Neuronal stem cell (in vitro differentiated cells): ENCODE measurements around the gene LENG1.

Experiments
- DNase-seq: peaks from one replicate; pipeline ENCODE4 v3.0.0-alpha.2; 2013; ENCODE audit warnings: low spot score
- H2AFZ ChIP-seq: one replicate; pipeline ENCODE4 v1.6.1; 2013; ENCODE audit warnings: mild to moderate bottlenecking, low read length, inconsistent platforms
- H2AK5ac ChIP-seq: 2 replicates; pipeline ENCODE4 v1.6.1; 2013; ENCODE audit warnings: low read depth, mild to moderate bottlenecking, inconsistent platforms, low read length, moderate library complexity, mixed read lengths
- H2BK120ac ChIP-seq: 2 replicates; pipeline ENCODE4 v1.6.1; 2013; ENCODE audit warnings: low read depth, mild to moderate bottlenecking, inconsistent platforms, low read length, moderate library complexity, mixed read lengths
- H2BK12ac ChIP-seq: one replicate; pipeline ENCODE4 v1.6.1; 2013; ENCODE audit warnings: low read length, inconsistent platforms
- H2BK15ac ChIP-seq: 2 replicates; pipeline ENCODE4 v1.6.1; 2013; ENCODE audit warnings: mild to moderate bottlenecking, low read length, inconsistent platforms, mixed read lengths
- H2BK5ac ChIP-seq: one replicate; pipeline ENCODE4 v1.6.1; 2013; ENCODE audit warnings: inconsistent platforms, mild to moderate bottlenecking, low read length, moderate library complexity
- H3K14ac ChIP-seq: one replicate; pipeline ENCODE4 v1.6.1; 2013; ENCODE audit warnings: low read length, inconsistent platforms
- H3K18ac ChIP-seq: 2 replicates; pipeline ENCODE4 v1.6.1; 2013; ENCODE audit warnings: low read length, inconsistent platforms
- H3K23ac ChIP-seq: 2 replicates; pipeline ENCODE4 v1.6.1; 2013; ENCODE audit warnings: low read depth, mild to moderate bottlenecking, mixed read lengths, low read length, inconsistent platforms; ENCODE audit not compliant: poor library complexity
- H3K27ac ChIP-seq: replicated peaks from 3 replicates; pipeline ENCODE4 v1.5.1; 2013; ENCODE audit warnings: low read length, inconsistent platforms
- H3K27me3 ChIP-seq, 3 experiments: 2 replicates each; pipeline ENCODE4 v1.6.1; 2013; ENCODE audit warnings: low read length in 3 of 3, mild to moderate bottlenecking in 2 of 3, inconsistent platforms in 1 of 3, low read depth in 1 of 3, mixed read lengths in 1 of 3, moderate library complexity in 1 of 3; ENCODE audit not compliant: control insufficient read depth in 3 of 3, insufficient read depth in 3 of 3
- H3K36me3 ChIP-seq, 2 donors: replicated peaks in 1 of 2; 2 replicates each; pipeline ENCODE4 v1.6.1; 2013; ENCODE audit warnings: low read length in 2 of 2; ENCODE audit not compliant: control insufficient read depth in 2 of 2, insufficient read depth in 2 of 2
- H3K4ac ChIP-seq: 2 replicates; pipeline ENCODE4 v1.6.1; 2013; ENCODE audit warnings: inconsistent platforms, mild to moderate bottlenecking, low read length, moderate library complexity
- H3K4me1 ChIP-seq, 2 donors: 1 replicate in 1 of 2; 2 replicates in 1 of 2; pipeline ENCODE4 v1.6.1; 2013; ENCODE audit warnings: low read length in 2 of 2, low read depth in 1 of 2; ENCODE audit not compliant: control insufficient read depth in 2 of 2, insufficient read depth in 1 of 2
- H3K4me2 ChIP-seq: one replicate; pipeline ENCODE4 v1.6.1; 2013; ENCODE audit warnings: mild to moderate bottlenecking, low read length, inconsistent platforms; ENCODE audit not compliant: insufficient read depth, poor library complexity, severe bottlenecking
- H3K4me3 ChIP-seq, 2 donors: 2 replicates each; pipeline ENCODE4 v1.5.1; 2013; ENCODE audit warnings: low read length in 2 of 2, mild to moderate bottlenecking in 2 of 2, inconsistent platforms in 1 of 2, moderate library complexity in 1 of 2
- H3K79me1 ChIP-seq: one replicate; pipeline ENCODE4 v1.6.1; 2013; ENCODE audit warnings: low read depth, mild to moderate bottlenecking, inconsistent platforms, low read length, moderate library complexity
- H3K9ac ChIP-seq: one replicate; pipeline ENCODE4 v1.6.1; 2013; ENCODE audit warnings: mild to moderate bottlenecking, low read depth, low read length, inconsistent platforms; ENCODE audit not compliant: poor library complexity
- H3K9me3 ChIP-seq, 2 donors: replicated peaks in 1 of 2; 2 replicates each; pipeline versions ENCODE3 to v1.6.1; 2013; ENCODE audit warnings: low read length in 2 of 2, mild to moderate bottlenecking in 2 of 2, inconsistent platforms in 1 of 2, low read depth in 1 of 2, mixed read lengths in 1 of 2, moderate library complexity in 1 of 2; ENCODE audit not compliant: control insufficient read depth in 2 of 2, insufficient read depth in 1 of 2
- H4K8ac ChIP-seq: one replicate; pipeline ENCODE4 v1.6.1; 2013; ENCODE audit warnings: low read depth, mild to moderate bottlenecking, inconsistent platforms, low read length, moderate library complexity
- H4K91ac ChIP-seq: one replicate; pipeline ENCODE4 v1.6.1; 2013; ENCODE audit warnings: low read length, low read depth, mild to moderate bottlenecking, inconsistent platforms; ENCODE audit not compliant: poor library complexity
- WGBS, 2 donors: extraction: QIAGEN DNeasy Blood & Tissue Kit; methylation state at CpG; one replicate each; pipeline ENCODE4 v1.1.7; 2013; ENCODE audit warnings: missing lambda C conversion rate in 2 of 2, mixed read lengths in 1 of 2; ENCODE audit not compliant: insufficient read length in 2 of 2, insufficient replicate concordance in 1 of 2; ENCODE audit errors: extremely low coverage in 2 of 2; 5-methylcytosine and 5-hydroxymethylcytosine counted together

LENG1 gene

DNA sequence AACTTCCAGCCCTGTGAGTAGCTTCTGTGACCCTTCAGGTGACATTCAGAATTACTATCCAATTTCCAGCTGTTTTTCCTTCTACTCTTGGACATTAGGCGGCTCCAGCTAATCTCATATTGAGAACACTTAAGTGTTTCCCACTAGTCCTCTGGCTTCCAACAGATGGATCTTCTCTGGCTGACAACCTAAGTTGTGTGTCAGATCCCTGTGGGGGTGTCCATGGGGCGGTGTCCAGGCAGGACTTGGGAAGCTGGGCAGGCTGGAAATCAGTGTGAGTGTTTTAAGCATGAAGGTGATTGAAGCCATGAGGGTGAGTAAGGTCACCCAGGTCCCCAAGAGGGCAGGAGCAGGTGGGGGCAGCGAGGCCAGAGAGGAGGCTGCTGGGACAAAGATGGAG is 11.8 kb downstream of the LENG1 start:
- Histone ChIP-seq H4K8ac (no peak overlapping the region), H3K18ac (no peak overlapping the region), H3K14ac (no peak overlapping the region), H3K79me1 (peaks cover 16% of the 10 kb centered on the region), H2BK15ac (no peak overlapping the region), H3K27me3 (no peaks in the 10 kb centered on the region), H3K4me2 (no peak overlapping the region), H3K4me3 (no peak overlapping the region), H3K9ac (no peak overlapping the region), H4K91ac (no peak overlapping the region), H3K4me1 (no peaks in the 10 kb centered on the region), H2AFZ (no peak overlapping the region), H3K27ac (no peak overlapping the region), H2BK5ac (peak overlapping the region; percentile 24), H2BK12ac (no peak overlapping the region), H3K23ac (no peak overlapping the region), H3K36me3 (peaks cover 90 to 98% of the 10 kb centered on the region in 2 donors), H2AK5ac (no peak overlapping the region), H3K4ac (no peak overlapping the region), H2BK120ac (no peak overlapping the region), H3K9me3 (no peaks in the 10 kb centered on the region)
- whole genome bisulfite sequencing, 2 donors = no CpG with 5 or more reads among the region's 3 CpGs
- DNase-seq = no peak

DNA sequence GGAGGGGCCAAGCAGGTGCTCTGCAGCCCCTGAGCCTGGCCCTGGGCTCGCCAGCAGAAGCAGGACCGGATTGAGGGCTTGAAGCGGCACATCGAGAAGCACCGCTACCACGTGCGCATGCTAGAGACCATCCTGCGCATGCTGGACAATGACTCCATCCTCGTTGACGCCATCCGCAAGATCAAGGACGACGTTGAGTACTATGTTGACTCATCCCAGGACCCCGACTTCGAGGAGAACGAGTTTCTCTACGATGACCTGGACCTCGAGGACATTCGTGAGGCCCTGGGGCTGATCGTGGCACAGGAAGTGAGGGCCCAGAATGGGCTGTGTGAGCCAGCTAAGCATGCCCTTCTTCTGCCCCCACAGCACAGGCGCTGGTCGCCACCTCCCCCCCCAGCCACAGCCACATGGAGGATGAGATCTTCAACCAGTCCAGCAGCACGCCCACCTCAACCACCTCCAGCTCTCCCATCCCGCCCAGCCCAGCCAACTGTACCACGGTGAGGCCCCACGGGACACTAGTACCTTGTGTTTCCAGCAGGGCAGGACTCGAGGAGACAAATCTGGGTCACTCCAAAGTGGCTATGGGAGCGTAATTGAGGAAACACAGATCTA is 13.9 kb downstream of the LENG1 start:
- Histone ChIP-seq H3K36me3 (peaks cover 87 to 100% of the 10 kb centered on the region in 2 donors), H3K79me1 (peaks cover 23% of the 10 kb centered on the region), H4K91ac (no peak overlapping the region), H3K4me2 (no peak overlapping the region), H2BK120ac (no peak overlapping the region), H2BK5ac (no peak overlapping the region), H3K23ac (no peak overlapping the region), H3K27ac (no peak overlapping the region), H2AFZ (no peak overlapping the region), H3K4me3 (no peak overlapping the region), H3K4ac (no peak overlapping the region), H4K8ac (no peak overlapping the region), H2AK5ac (no peak overlapping the region), H2BK12ac (no peak overlapping the region), H3K4me1 (peaks cover 0 to 2% of the 10 kb centered on the region in 2 donors), H2BK15ac (no peak overlapping the region), H3K9me3 (no peaks in the 10 kb centered on the region), H3K9ac (no peak overlapping the region), H3K14ac (no peak overlapping the region), H3K18ac (no peak overlapping the region), H3K27me3 (no peaks in the 10 kb centered on the region)
- DNase-seq = no peak
- WGBS, 2 donors = no CpG with 5 or more reads among the region's 28 CpGs

DNA sequence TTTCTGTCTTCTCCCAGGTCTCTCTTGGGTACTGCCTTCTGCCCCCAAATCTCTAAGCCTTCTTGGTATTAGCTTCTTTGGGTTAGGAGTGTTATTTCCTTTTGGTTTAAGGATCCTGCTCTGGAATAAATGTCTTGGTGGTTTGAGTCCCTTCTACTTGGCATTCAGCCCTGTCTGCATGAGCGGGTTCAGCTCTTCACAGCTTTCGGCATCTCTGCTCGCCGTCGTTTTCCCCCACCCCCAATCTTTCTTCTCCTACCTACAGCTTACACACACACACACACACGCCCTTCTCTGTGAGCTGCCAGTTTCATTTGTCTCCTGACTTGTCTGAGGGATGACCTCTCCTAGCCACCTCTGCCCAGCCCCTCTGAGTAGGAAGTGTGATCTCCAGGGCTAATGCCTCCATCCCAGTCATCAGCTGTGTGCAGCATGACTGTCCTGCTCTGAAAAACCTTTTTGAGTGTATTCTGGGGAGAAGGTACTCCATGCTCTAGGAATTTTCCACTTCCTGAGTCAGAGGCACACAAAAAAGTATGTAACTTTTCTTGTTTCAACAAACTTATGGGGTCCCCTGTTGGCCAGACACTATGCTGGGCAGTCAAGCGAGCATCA is 17.2 kb downstream of the LENG1 start:
- H3K4me3 ChIP-seq = no peak overlapping the region
- H3K79me1 ChIP-seq = peaks cover 44% of the 10 kb centered on the region
- H2BK5ac ChIP-seq = no peak overlapping the region
- no peak overlapping the region for H3K18ac ChIP-seq
- H2AFZ ChIP-seq = no peak overlapping the region
- H3K36me3 ChIP-seq = peaks cover 68 to 86% of the 10 kb centered on the region in 2 donors
- no peak for DNase-seq
- H2BK12ac ChIP-seq = no peak overlapping the region
- no peak overlapping the region for H4K8ac ChIP-seq
- no peak overlapping the region for H3K14ac ChIP-seq
- no peak overlapping the region for H2BK120ac ChIP-seq
- no peaks in the 10 kb centered on the region for H3K9me3 ChIP-seq
- no peak overlapping the region for H3K4ac ChIP-seq
- no peak overlapping the region for H3K27ac ChIP-seq
- H3K4me2 ChIP-seq = no peak overlapping the region
- no peak overlapping the region for H2AK5ac ChIP-seq
- no CpG with 5 or more reads among the region's 7 CpGs for WGBS, 2 donors
- H3K9ac ChIP-seq = no peak overlapping the region
- H3K27me3 ChIP-seq = no peaks in the 10 kb centered on the region
- H3K23ac ChIP-seq = no peak overlapping the region
- H4K91ac ChIP-seq = no peak overlapping the region
- H3K4me1 ChIP-seq = peaks cover 10% of the 10 kb centered on the region in 2 donors
- H2BK15ac ChIP-seq = no peak overlapping the region

DNA sequence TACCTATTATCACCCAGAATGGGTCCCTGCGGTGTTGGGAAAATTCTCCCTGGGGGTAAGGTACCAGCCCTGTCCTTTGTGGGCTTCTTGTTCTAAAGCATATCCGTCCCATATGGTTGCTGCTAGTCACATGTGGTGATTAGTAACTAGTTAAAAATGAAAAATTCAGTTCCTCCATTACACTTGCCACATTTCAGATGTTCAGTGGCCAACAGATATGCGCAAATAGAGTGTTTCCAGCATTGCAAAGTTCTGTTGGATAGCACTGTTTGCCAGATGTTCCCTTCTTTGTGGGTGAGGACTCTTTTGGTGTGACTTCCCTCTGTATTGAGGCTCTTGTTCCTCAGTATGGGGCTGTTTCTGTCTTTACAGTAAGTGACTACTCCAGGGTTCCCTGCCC is 18.2 kb downstream of the LENG1 start:
- WGBS, 2 donors = no CpG with 5 or more reads among the region's 3 CpGs
- Histone ChIP-seq H3K27me3 (no peaks in the 10 kb centered on the region), H2BK120ac (no peak overlapping the region), H3K4me1 (peaks cover 10% of the 10 kb centered on the region in 2 donors), H3K9ac (no peak overlapping the region), H3K4ac (no peak overlapping the region), H3K4me3 (no peak overlapping the region), H4K91ac (no peak overlapping the region), H2AK5ac (no peak overlapping the region), H3K18ac (no peak overlapping the region), H2AFZ (no peak overlapping the region), H3K27ac (no peak overlapping the region), H3K14ac (no peak overlapping the region), H3K4me2 (no peak overlapping the region), H2BK12ac (no peak overlapping the region), H4K8ac (no peak overlapping the region), H3K79me1 (peaks cover 42% of the 10 kb centered on the region), H2BK5ac (no peak overlapping the region), H2BK15ac (no peak overlapping the region), H3K9me3 (no peaks in the 10 kb centered on the region), H3K23ac (no peak overlapping the region), H3K36me3 (peaks cover 59 to 76% of the 10 kb centered on the region in 2 donors)
- no peak for DNase-seq
